SK-N-SH (cell line): ENCODE data around the gene GRK2.

Experiments
- EP300 ChIP-seq, 2 experiments: IDR thresholded peaks; 2 replicates each; pipeline versions ENCODE4 v1.4.0 to v1.6.1; 2012; ENCODE audit warnings: borderline replicate concordance in 1 of 2, low read depth in 1 of 2, low read length in 1 of 2
- POLR2AphosphoS5 ChIP-seq: IDR thresholded peaks from 2 replicates; pipeline ENCODE4 v1.6.1; 2012; ENCODE audit warnings: low read depth, low read length
- RAD21 ChIP-seq: IDR thresholded peaks from 2 replicates; pipeline ENCODE4 v1.6.1; 2012; ENCODE audit warnings: mild to moderate bottlenecking, low read length
- RCOR1 ChIP-seq: fragments of 150-350 bp; IDR thresholded peaks from 2 replicates; pipeline ENCODE4 v1.6.1; 2017; ENCODE audit warnings: antibody characterized with exemption, low read length
- TF ChIP-seq, protein P1 (sequence below): IDR thresholded peaks from 2 replicates; pipeline ENCODE4 v1.4.0; 2012; ENCODE audit warnings: low read depth

DNA sequence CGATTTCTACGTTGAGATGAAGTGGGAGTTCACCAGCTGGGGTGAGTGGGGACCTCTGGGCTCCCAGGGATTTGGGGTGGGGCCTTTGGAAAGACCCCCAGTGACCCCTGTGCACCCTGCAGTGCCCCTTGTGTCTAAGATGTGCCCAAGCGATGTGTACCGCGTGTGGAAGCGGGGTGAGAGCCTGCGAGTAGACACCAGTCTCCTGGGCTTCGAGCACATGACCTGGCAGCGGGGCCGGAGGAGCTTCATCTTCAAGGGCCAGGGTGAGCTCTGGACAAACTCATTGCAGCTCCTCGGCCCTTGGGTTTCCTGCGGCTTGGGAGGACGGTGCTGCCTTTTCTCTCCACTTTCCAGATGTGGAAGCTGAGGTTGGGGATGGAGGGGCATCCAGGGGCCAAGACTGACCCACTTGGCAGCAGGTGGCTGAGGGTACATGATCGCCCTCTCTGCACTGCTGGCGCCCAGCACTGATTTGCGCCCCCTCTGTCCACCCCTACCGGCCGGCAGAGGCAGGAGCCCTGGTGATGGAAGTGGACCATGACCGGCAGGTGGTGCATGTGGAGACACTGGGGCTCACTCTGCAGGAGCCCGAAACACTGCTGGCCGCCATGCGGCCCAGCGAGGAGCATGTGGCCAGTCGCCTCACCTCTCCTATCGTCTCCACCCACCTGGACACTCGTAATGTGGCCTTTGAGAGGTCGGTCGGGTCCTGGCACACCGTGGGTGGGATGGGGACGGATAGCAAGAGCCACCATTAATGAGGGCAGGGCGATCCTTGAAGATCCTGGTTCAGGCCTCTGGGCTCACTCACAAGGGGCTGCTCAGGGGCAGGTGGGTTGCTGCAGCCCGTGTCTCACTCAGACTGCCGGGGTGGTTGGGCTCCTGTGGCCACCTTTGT lies 25.5 kb downstream of the GRK2 start:
- TF ChIP-seq POLR2AphosphoS5 (no peak), EP300 (IDR thresholded peaks at IDR 0.05; ENCODE audit: borderline replicate concordance in 1 of 2, low read depth in 1 of 2, low read length in 1 of 2) (no peak), RAD21 (no peak), RCOR1 (no peak)
- TF ChIP-seq, protein P1, sequence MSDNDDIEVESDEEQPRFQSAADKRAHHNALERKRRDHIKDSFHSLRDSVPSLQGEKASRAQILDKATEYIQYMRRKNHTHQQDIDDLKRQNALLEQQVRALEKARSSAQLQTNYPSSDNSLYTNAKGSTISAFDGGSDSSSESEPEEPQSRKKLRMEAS = no peak
